GM18520 (cell line): ENCODE measurements around the gene MYO16.
A peak's percentile ranks its signal among the peaks of the same experiment; 100 is the strongest.

Experiments
- ATAC-seq: cut with Tn5 transposase; IDR thresholded peaks from one replicate; pipeline ENCODE4 v1.9.1; 2021; ENCODE audit not compliant: unreplicated experiment

MYO16 gene

GRCh38 chr13:108927615-108928014 is 298.2 kb downstream of the MYO16 start:
- no peak for ATAC-seq

- ATAC-seq = no peak
Observed at GRCh38 chr13:108929532-108930206, 300.3 kb downstream of the MYO16 start.

- no peak for ATAC-seq
Observed at GRCh38 chr13:108932196-108932595, 302.8 kb downstream of the MYO16 start.

GRCh38 chr13:108933061-108933460 is 303.6 kb downstream of the MYO16 start:
- no peak for ATAC-seq

GRCh38 chr13:108938155-108938554 is 308.7 kb downstream of the MYO16 start:
- no peak for ATAC-seq

GRCh38 chr13:108940121-108940520 is 310.7 kb downstream of the MYO16 start:
- no peak for ATAC-seq

- ATAC-seq = no peak
Observed at GRCh38 chr13:108943842-108944241, 314.4 kb downstream of the MYO16 start.

- ATAC-seq = no peak
Observed at GRCh38 chr13:108944760-108945159, 315.3 kb downstream of the MYO16 start.

- no peak for ATAC-seq
Observed at GRCh38 chr13:108947551-108948030, 318.2 kb downstream of the MYO16 start.

- no peak for ATAC-seq
Observed at GRCh38 chr13:108948251-108948671, 318.9 kb downstream of the MYO16 start.

- ATAC-seq = no peak
Observed at GRCh38 chr13:108950333-108951010, 321.1 kb downstream of the MYO16 start.

- ATAC-seq = no peak
Observed at GRCh38 chr13:108955741-108956140, 326.3 kb downstream of the MYO16 start.

GRCh38 chr13:108957369-108958012 is 328.1 kb downstream of the MYO16 start:
- no peak for ATAC-seq

GRCh38 chr13:108958013-108958376 is 328.6 kb downstream of the MYO16 start:
- no peak for ATAC-seq

GRCh38 chr13:108959234-108959633 is 329.8 kb downstream of the MYO16 start:
- no peak for ATAC-seq

- ATAC-seq = no peak
Observed at GRCh38 chr13:108960006-108960405, 330.6 kb downstream of the MYO16 start.

- ATAC-seq = peak; percentile 85
Observed at GRCh38 chr13:108961542-108962125, 332.2 kb downstream of the MYO16 start.

- ATAC-seq = no peak
Observed at GRCh38 chr13:108962654-108963053, 333.2 kb downstream of the MYO16 start.

- ATAC-seq = no peak
Observed at GRCh38 chr13:108963276-108963810, 333.9 kb downstream of the MYO16 start.

GRCh38 chr13:108963846-108964600 is 334.6 kb downstream of the MYO16 start:
- no peak for ATAC-seq

- ATAC-seq = no peak
Observed at GRCh38 chr13:108964606-108965005, 335.2 kb downstream of the MYO16 start.
